GM19035 (cell line): ENCODE data around the gene TBX1.

Experiments used
- ATAC-seq: cut with Tn5 transposase; IDR thresholded peaks from one replicate; pipeline ENCODE4 v1.9.1; 2021; ENCODE audit not compliant: unreplicated experiment

The TBX1 gene

DNA sequence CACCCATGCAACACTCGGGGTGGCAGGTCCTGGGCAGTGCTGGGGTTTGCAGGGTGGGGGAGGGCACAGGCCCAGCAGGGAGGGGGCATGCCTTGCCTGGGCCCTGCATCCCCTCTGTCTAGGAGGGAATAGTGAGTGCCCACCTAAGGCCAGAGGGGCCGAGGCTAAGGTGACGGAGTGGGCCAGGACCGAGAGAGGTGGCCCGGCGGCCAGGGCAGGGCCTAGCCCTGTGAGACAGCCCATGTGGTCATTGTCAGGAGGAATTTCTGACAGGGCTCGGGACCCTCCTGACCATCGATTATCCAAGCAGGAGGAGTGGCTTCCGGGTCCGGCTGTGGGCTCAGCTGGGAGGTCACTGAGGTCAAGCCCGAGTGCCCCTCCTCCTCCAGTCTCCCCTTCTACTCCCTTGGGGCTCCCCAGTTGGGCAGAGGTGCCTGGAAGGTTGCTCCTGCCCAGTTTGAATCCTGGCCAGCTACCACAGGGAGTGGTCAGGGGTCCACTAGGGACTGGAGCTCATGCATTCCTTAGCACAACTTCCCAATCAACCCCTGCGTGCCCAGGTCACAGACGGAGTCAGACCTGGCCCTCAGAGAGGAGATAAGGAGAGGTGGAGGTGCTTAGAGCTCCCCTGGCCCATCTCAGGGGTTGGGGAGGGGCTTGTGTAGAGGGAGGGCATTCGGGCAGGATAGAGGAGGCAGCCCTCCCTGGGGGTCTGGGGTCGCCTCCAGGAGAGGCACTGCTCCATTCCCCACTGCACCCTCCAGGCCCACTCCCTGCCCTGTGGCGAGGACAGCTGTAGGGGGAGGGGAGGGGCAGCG lies 22.5 kb upstream of the TBX1 start:
- no peak for ATAC-seq

DNA sequence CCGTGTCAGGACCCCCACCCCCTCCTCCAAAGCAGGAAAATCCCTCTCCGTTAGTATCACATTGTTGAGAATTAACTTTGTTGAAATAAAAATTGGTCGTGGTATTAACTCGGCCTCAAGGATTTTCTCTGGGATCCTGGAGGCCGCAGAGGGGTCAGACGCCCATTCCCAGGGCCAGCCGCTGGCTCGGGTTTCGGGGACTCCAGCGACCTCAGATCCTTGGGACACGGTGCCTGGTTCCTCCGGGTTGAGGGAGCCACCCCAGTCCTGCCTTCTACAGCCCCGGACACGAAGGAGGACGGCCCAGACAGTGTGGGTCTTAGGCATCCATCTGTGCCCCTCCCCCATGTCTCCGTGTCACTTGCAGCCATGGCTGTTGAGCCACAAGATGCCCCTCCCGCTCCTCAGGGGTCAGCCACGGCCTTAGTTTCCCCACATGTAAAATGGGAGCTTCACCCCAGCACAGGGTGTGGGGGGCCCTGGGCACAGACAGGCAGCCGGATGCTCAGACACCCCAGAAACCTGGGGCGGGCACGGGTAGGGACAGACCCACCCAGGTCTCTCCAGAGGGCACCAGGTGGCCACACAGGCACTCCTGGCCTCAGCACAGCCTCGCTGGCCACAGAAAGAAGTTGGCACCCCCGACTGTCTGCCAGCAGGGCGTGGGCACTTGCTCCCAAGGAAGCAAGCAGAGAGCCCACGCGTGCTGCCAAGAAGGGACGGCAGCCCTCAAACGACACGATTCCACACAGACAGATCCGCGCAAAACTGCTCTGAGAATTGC lies 21.7 kb upstream of the TBX1 start:
- ATAC-seq, result no peak

DNA sequence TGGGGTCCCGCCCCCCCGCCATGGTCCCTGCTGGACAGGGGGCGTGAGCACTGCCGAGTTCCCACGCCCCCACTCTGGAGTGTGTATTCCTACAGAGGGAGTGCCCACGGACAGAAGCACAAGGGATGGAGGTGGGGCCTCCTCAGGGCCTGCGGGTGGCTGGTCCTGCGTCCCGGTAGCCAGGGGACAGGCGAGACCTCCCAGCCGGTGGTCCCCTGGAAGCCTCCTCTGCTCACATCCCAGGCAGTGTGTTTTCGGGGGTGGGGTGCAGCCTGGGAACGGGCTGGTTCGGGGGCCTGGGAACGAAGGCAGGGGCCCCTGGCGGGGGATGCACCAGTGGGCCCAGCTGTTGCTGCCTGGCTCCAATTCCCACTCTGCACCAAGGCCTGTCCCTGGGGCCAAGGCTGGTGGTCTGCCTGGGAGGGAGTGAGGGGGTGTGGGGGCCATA lies 21.1 kb upstream of the TBX1 start:
- no peak for ATAC-seq

- ATAC-seq, result no peak
Measured at GRCh38 chr22:19739911-19740449, 20.6 kb upstream of the TBX1 start.

- no peak for ATAC-seq
Measured at GRCh38 chr22:19740586-19740985, 20.0 kb upstream of the TBX1 start.

DNA sequence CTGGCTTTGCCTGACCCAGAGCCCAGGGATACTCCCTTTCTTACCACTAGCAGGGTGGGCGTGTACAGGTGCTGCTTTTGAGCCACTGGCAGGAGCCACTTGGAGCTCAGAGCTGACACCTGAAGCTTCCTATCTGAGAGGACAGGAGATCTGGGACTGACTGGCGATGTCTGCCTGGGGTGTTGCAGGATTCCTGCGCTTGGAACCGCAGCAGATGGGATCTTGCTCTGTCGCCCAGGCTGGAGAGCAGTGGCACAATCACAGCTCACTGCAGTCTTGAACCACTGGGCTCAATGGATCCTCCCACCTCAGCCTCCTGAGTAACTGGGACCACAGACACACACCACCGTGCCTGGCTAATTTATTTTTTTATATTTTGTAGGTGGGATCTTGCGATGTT lies 19.5 kb upstream of the TBX1 start:
- no peak for ATAC-seq

GRCh38 chr22:19742160-19743066 lies 18.2 kb upstream of the TBX1 start:
- ATAC-seq, result no peak

GRCh38 chr22:19743081-19743480 lies 17.5 kb upstream of the TBX1 start:
- ATAC-seq, result no peak

GRCh38 chr22:19743651-19744050 lies 16.9 kb upstream of the TBX1 start:
- no peak for ATAC-seq

DNA sequence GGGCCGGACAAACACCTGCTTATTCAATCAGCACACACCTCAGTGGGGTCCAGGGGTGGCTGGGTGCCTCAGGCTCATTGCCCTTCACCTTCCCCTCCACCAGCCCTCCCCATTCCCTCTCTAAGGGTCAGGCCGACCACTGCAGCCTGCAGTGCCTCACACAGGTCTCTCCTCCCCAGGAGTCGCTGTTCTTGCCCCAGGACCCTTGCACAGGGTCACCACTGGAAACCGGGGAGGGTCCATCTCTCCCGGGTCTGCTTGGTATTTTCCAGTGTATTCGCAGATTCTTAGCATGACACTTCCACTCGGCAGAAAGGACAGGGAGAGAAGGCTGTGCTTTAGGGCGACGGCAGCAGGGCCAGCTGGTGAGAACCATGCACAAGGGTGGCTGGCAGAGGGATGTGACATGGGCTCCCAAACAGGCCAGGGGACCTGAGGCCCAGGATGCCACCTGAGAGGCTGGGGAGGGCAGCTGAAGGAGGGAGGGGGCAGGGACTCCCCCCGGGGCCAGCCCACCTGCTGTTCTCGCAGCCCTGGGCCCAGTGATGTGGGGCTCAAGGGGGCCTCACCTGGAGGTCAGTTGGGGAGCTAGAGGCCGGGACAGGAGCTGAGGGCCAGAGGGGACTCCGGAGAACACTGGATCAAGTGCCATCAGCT lies 16.1 kb upstream of the TBX1 start:
- no peak for ATAC-seq

DNA sequence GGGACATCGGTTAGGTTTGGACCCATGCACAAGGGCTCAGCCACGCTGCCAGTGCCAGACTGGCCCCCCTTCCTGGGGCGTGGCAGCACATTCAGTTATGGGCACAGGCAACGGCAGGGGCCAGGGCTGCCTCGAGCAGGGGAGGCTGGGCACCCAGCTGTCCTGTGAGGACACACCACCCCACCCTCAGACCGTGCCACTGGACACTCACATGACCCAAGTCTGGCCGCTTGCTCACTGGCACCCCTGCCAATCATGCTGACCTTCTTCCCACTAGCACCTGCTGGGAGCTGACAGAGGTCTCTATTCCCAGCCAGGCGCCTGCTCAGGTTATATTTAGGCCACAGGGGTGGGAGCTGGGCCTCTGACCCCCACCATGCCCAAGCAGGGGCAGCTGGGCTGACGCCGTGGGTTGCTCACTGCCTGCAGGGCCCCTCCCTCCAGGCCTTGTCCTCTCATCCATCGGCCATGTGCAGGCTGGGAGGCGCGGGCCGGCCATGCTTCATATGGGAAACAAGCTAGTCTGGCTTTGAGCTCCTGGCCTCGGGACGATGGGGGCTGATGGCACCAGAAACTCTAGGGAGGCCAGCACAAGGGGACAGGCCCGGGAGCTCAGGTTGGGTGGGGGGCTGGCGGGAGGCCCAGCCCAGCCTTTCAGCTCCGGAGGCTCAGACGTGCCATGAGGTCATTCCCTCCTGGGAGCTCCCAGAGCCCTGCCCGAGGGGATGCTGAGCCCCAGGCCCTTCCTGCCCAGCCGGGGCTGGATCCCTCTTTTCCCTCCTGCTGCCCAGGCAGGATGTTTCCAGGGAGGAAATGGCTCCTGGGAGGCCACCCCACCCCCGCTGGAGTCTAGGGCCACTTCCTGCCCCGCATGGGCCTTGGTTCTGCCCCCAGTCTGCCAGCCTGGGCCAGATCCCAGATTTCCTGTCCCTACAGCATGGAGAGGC lies 15.2 kb upstream of the TBX1 start:
- no peak for ATAC-seq

DNA sequence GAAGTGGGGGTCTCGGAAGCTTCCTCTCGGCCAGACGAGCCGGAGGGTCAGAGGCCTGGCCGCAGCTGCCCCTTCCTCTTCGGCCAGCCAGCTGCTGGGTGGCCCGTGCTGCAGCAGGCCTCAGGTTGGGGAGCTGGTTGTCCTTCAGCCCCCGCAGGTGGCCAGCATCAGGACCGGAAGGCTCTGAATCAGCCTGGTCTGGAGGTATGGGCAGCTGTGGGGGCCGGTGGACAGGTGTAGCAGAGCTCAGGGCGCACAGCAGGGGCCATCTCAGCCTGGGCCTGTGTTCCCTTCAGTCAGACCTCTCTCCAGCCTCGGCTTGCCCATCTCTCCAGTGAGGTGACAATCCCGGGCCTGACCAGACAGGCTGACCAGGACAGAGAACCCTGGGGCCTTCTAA lies 13.9 kb upstream of the TBX1 start:
- no peak for ATAC-seq

- ATAC-seq, result no peak
Measured at GRCh38 chr22:19747551-19747950, 13.0 kb upstream of the TBX1 start.

DNA sequence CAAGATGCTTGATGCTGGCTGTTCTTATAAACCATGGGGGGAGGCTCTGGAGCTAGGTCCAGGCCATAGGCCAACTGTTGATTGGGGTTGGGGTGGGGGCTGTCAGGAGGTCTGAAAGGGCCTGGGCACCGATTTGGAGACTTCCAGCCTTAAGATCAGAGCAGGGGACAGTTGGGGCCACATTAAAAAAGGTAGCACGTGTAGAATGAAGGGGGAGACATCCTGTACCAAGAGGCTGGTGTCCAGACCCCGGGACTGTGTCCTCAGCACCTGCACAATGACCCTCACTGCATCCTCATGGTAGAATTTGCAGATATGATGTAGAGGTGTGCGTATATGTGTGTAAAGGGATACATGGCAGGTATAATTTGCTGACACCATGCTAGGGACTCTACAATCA lies 12.4 kb upstream of the TBX1 start:
- ATAC-seq, result no peak

DNA sequence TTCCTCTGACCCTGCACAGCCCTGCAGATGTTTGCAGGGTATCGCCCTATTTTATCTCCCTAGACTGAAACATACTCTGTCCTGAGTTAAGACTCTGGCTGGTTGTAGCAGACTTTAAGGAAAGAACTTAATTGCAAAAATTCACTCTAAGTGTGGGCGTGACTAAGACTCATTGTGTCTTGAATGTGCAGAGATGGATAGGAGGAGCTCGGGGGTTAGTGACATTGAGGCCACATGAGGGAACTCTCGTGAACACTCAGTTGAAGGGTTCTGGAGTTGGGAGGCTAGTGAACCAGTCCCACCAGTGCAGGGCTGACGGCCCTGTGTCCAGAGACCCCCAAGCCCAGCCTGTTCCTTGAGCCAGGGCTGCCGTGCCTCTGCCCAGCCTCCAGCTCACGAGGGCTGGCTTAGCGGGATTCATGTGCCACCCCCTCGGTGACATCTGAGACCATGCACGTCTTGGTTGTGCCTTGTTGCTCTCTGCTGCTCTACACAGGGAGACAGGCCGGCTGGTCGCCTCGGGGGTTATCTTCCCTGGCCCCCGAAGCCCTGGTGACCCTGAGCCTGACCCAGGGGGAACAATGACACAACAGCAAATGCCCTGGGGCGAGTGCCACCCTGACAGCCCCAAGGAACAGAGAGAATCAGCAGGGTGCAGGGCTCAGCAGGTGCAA lies 11.4 kb upstream of the TBX1 start:
- no peak for ATAC-seq

DNA sequence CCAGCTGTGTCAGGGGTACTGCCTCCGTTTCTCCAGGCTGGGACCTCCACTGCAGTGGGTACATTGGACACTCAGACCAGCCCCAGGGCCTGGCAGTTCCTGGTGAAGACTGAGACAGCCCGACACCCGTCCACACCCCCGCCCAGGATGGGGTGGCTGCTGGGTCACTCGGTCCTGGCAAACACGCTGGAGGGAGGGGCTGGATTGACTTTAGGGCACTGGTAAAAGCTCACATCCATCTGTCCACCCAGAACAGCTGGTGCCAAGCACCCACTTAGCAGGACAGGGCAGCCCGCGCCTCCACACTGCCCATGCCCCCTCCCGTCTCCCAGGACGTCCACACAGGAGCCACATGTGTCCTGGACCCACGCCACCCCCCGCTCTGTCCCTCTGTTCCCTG lies 10.7 kb upstream of the TBX1 start:
- ATAC-seq, result no peak

- ATAC-seq, result no peak
Measured at GRCh38 chr22:19750507-19751490, 9.8 kb upstream of the TBX1 start.
